Measurements from ENCODE around the gene AUTS2. TPM values are rescaled to one million over a fixed set of nuclear protein-coding genes. Genes with fewer than 3 reads are reported as not detected.

Gene AUTS2
- total and polyA plus RNA-seq, 2 experiments from 2014 or later = 32.0 to 91.0 TPM

DNA sequence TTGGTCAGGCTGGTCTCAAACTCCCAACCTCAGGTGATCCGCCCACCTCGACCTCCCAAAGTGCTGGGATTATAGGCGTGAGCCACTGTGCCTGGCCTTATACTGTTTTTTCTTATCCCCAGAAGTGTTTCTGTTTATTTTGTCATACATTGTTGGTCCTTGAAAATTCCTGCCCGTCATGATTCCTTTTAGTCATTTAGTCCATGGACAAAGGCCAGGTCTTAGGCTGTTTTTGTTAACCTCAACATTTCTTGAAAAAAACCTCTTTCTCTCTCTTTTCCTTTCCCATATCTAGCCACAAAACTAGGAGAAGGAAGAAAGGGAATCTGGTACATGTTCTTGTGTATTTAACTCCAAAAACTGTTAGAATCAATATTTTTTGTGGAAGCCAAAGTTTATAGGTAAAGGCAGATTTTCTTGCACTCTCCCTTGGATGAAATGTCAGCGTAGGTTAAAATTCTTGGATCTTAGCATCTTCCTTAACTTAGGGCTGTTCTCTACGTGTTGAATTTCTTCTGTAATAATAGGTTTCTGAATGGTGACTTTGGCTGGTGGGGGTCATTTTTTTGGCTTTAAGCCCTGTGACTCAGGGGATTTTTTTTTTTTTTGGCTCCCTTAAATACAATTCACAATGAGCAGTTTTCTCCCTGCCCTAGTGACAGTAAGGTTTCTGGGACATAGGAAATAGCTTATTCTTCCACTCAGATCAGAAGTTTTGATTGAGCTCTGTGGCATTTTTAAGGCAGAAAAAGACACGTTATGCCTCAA, 500.8 kb downstream of the AUTS2 start (continued):
- TF ChIP-seq EZH2phosphoT487 (IDR thresholded peaks at IDR 0.05; ENCODE audit: unreplicated experiment) (no peak), CREB1 (CRISPR knock-in tag; IDR thresholded peaks at IDR 0.05; ENCODE audit: low read depth) (no peak)

DNA sequence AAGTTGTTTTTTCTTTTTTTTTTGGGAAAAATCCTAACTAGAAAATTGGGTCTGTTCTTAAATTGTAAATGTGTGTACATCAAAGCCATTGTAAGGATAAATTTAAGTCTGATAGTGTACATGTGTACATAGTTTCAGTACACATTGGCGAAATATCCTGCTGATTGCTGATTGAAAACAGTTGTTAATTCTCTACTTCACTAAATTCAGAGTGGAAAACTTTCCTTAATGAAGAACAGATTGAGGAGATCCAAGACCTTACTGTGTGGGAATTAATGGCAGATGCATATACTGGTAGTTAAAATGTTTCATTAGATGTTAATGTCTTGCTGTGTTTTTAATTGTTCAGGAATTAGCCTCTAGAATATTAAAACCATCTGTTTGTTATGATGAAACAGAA, 506.0 kb downstream of the AUTS2 start:
- ATAC-seq = no peak
- no peaks in the 10 kb centered on the region for H3K27me3 ChIP-seq (ENCODE audit: insufficient read depth)
- H3K36me3 Mint-ChIP-seq (ENCODE audit: low read depth) = no peaks in the 10 kb centered on the region
- H3K4me2 ChIP-seq = no peak overlapping the region
- no peak overlapping the region for H3K27ac Mint-ChIP-seq
- 0 out of 2 replicates have a peak, but pooled peaks cover under 1% of the 10 kb centered on the region for H3K4me1 ChIP-seq (ENCODE audit: insufficient read depth)
- no peaks in the 10 kb centered on the region for H3K4me1 Mint-ChIP-seq
- peaks cover 2% of the 10 kb centered on the region for H3K27me3 Mint-ChIP-seq (ENCODE audit: insufficient read depth, low read depth, poor library complexity)
- H2AFZ ChIP-seq = no peak overlapping the region
- no peak overlapping the region for H3K4me3 ChIP-seq
- H3K4me3 Mint-ChIP-seq = no peak overlapping the region
- H3K27ac ChIP-seq (ENCODE audit: low read depth) = no peak overlapping the region
- no peak for DNase-seq (ENCODE audit: low spot score)
- H3K9me2 ChIP-seq (ENCODE audit: insufficient read depth) = no peaks in the 10 kb centered on the region
- H3F3A ChIP-seq (replicated peaks; ENCODE audit: low read depth) = no peaks in the 10 kb centered on the region
- H3K9me3 Mint-ChIP-seq = no peaks in the 10 kb centered on the region
- H3K79me2 ChIP-seq (replicated peaks; ENCODE audit: insufficient read depth) = no peaks in the 10 kb centered on the region
- H4K20me1 ChIP-seq (replicated peaks; ENCODE audit: insufficient read depth) = no peaks in the 10 kb centered on the region
- no peaks in the 10 kb centered on the region for H3K36me3 ChIP-seq (ENCODE audit: insufficient read depth)
- TF ChIP-seq EZH2 (IDR thresholded peaks at IDR 0.05; ENCODE audit: low read depth, unreplicated experiment) (no peak), POLR2AphosphoS5 (IDR thresholded peaks at IDR 0.05; ENCODE audit: low read depth) (no peak), STAT1 (IDR thresholded peaks at IDR 0.05; ENCODE audit: unreplicated experiment) (no peak), CREB1 (CRISPR knock-in tag; IDR thresholded peaks at IDR 0.05; ENCODE audit: low read depth) (no peak), JUNB (IDR thresholded peaks at IDR 0.05; ENCODE audit: unreplicated experiment) (no peak), ZNF331 (CRISPR knock-in tag; IDR thresholded peaks at IDR 0.05; ENCODE audit: low read depth) (no peak), NANOG (IDR thresholded peaks at IDR 0.05; ENCODE audit: borderline replicate concordance) (no peak), ZNF114 (CRISPR knock-in tag; IDR thresholded peaks at IDR 0.05) (no peak)
- TF ChIP-seq, protein P1, sequence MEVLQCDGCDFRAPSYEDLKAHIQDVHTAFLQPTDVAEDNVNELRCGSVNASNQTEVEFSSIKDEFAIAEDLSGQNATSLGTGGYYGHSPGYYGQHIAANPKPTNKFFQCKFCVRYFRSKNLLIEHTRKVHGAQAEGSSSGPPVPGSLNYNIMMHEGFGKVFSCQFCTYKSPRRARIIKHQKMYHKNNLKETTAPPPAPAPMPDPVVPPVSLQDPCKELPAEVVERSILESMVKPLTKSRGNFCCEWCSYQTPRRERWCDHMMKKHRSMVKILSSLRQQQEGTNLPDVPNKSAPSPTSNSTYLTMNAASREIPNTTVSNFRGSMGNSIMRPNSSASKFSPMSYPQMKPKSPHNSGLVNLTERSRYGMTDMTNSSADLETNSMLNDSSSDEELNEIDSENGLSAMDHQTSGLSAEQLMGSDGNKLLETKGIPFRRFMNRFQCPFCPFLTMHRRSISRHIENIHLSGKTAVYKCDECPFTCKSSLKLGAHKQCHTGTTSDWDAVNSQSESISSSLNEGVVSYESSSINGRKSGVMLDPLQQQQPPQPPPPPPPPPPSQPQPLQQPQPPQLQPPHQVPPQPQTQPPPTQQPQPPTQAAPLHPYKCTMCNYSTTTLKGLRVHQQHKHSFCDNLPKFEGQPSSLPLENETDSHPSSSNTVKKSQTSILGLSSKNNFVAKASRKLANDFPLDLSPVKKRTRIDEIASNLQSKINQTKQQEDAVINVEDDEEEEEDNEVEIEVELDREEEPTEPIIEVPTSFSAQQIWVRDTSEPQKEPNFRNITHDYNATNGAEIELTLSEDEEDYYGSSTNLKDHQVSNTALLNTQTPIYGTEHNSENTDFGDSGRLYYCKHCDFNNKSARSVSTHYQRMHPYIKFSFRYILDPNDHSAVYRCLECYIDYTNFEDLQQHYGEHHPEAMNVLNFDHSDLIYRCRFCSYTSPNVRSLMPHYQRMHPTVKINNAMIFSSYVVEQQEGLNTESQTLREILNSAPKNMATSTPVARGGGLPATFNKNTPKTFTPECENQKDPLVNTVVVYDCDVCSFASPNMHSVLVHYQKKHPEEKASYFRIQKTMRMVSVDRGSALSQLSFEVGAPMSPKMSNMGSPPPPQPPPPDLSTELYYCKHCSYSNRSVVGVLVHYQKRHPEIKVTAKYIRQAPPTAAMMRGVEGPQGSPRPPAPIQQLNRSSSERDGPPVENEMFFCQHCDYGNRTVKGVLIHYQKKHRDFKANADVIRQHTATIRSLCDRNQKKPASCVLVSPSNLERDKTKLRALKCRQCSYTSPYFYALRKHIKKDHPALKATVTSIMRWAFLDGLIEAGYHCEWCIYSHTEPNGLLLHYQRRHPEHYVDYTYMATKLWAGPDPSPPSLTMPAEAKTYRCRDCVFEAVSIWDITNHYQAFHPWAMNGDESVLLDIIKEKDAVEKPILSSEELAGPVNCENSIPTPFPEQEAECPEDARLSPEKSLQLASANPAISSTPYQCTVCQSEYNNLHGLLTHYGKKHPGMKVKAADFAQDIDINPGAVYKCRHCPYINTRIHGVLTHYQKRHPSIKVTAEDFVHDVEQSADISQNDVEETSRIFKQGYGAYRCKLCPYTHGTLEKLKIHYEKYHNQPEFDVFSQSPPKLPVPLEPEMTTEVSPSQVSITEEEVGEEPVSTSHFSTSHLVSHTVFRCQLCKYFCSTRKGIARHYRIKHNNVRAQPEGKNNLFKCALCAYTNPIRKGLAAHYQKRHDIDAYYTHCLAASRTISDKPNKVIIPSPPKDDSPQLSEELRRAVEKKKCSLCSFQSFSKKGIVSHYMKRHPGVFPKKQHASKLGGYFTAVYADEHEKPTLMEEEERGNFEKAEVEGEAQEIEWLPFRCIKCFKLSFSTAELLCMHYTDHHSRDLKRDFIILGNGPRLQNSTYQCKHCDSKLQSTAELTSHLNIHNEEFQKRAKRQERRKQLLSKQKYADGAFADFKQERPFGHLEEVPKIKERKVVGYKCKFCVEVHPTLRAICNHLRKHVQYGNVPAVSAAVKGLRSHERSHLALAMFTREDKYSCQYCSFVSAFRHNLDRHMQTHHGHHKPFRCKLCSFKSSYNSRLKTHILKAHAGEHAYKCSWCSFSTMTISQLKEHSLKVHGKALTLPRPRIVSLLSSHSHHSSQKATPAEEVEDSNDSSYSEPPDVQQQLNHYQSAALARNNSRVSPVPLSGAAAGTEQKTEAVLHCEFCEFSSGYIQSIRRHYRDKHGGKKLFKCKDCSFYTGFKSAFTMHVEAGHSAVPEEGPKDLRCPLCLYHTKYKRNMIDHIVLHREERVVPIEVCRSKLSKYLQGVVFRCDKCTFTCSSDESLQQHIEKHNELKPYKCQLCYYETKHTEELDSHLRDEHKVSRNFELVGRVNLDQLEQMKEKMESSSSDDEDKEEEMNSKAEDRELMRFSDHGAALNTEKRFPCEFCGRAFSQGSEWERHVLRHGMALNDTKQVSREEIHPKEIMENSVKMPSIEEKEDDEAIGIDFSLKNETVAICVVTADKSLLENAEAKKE (CRISPR knock-in tag; IDR thresholded peaks at IDR 0.05) = no peak
- TF ChIP-seq, protein P2, sequence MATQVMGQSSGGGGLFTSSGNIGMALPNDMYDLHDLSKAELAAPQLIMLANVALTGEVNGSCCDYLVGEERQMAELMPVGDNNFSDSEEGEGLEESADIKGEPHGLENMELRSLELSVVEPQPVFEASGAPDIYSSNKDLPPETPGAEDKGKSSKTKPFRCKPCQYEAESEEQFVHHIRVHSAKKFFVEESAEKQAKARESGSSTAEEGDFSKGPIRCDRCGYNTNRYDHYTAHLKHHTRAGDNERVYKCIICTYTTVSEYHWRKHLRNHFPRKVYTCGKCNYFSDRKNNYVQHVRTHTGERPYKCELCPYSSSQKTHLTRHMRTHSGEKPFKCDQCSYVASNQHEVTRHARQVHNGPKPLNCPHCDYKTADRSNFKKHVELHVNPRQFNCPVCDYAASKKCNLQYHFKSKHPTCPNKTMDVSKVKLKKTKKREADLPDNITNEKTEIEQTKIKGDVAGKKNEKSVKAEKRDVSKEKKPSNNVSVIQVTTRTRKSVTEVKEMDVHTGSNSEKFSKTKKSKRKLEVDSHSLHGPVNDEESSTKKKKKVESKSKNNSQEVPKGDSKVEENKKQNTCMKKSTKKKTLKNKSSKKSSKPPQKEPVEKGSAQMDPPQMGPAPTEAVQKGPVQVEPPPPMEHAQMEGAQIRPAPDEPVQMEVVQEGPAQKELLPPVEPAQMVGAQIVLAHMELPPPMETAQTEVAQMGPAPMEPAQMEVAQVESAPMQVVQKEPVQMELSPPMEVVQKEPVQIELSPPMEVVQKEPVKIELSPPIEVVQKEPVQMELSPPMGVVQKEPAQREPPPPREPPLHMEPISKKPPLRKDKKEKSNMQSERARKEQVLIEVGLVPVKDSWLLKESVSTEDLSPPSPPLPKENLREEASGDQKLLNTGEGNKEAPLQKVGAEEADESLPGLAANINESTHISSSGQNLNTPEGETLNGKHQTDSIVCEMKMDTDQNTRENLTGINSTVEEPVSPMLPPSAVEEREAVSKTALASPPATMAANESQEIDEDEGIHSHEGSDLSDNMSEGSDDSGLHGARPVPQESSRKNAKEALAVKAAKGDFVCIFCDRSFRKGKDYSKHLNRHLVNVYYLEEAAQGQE (IDR thresholded peaks at IDR 0.05; ENCODE audit: unreplicated experiment) = no peak
- TF ChIP-seq, protein P3, sequence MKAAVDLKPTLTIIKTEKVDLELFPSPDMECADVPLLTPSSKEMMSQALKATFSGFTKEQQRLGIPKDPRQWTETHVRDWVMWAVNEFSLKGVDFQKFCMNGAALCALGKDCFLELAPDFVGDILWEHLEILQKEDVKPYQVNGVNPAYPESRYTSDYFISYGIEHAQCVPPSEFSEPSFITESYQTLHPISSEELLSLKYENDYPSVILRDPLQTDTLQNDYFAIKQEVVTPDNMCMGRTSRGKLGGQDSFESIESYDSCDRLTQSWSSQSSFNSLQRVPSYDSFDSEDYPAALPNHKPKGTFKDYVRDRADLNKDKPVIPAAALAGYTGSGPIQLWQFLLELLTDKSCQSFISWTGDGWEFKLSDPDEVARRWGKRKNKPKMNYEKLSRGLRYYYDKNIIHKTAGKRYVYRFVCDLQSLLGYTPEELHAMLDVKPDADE (IDR thresholded peaks at IDR 0.05) = no peak

Measured in GM23338 (cell line).